Left ventricle myocardium superior (tissue), 1 donor: ENCODE measurements around the gene SHB. TPM values are rescaled to one million over a fixed set of nuclear protein-coding genes. Genes with fewer than 3 reads are reported as not detected.
A peak's percentile ranks its signal among the peaks of the same experiment; 100 is the strongest.

Experiments used
- ATAC-seq: fragments of 200-7000 bp; cut with Tn5 transposase; one replicate; pipeline ENCODE4 v1.9.1; 2020; ENCODE audit warnings: mild to moderate bottlenecking, moderate library complexity
- DNase-seq: peaks from one replicate; pipeline ENCODE4 v3.0.0-alpha.2; 2020
- intact Hi-C: fragments of 100-400 bp; cut with micrococcal nuclease; formaldehyde crosslinking; loops from one replicate; pipeline ENCODE4 v1.11.0; 2022
- total RNA-seq: library from RNA; stranded (reverse); fragmentation: NEBNext Ultra II Directional; extraction: Animal tissue kit (Norgen Biotek cat#: 25700); gene quantifications from one replicate; pipeline ENCODE4 v1.2.1, GENCODE V29; 2021
- donor health status: DM: no; HTN: yes; CAD: no; lungs with severe emphysema.

Gene SHB
- total RNA-seq, 1 donor from 2014 or later: 15.9 TPM

- ATAC-seq (no peak), DNase-seq (no peak)
- intact Hi-C loops: loop anchor here (10.0 kb wide), 1 partner anchor 141 kb away; the partner anchor contains the start of gene SHB
These were observed 145.1 kb downstream of the SHB start for GRCh38 chr9:37923796-37924427.

- ATAC-seq (no peak), DNase-seq (no peak)
- intact Hi-C loops: loop anchor here (10.0 kb wide), 1 partner anchor 142 kb away; the partner anchor contains the start of gene SHB
These were observed 145.8 kb downstream of the SHB start for GRCh38 chr9:37923118-37923795.

GRCh38 chr9:37922363-37923117 is 146.5 kb downstream of the SHB start:
- DNase-seq: peak; percentile 78
- peak; percentile 94 for ATAC-seq
- intact Hi-C loops: loop anchor here (10.0 kb wide), 1 partner anchor 142 kb away; the partner anchor contains the start of gene SHB

GRCh38 chr9:37921546-37922300 is 147.3 kb downstream of the SHB start:
- no peak for DNase-seq
- peak; percentile 2 for ATAC-seq
- intact Hi-C loops: loop anchor here (10.0 kb wide), 1 partner anchor 143 kb away; the partner anchor contains the start of gene SHB

- intact Hi-C loops: loop anchor here (10.0 kb wide), 1 partner anchor 144 kb away; the partner anchor contains the start of gene SHB
These were observed 147.9 kb downstream of the SHB start for GRCh38 chr9:37921168-37921510.

GRCh38 chr9:37920471-37921167 is 148.4 kb downstream of the SHB start:
- no peak for DNase-seq
- intact Hi-C loops: loop anchor here (10.0 kb wide), 1 partner anchor 144 kb away; the partner anchor contains the start of gene SHB
- ATAC-seq: no peak

More at GRCh38 chr9:37921168-37921510, 147.9 kb downstream of the SHB start:
- no peak for DNase-seq
- ATAC-seq: no peak

GRCh38 chr9:37919956-37920335 is 149.1 kb downstream of the SHB start:
- intact Hi-C loops: loop anchor here (5.0 to 10.0 kb wide), 3 partner anchors 55 to 242 kb away; partner anchors contain the start of gene SHB
- ATAC-seq (no peak), DNase-seq (no peak)

- DNase-seq: no peak
- no peak for ATAC-seq
- intact Hi-C loops: loop anchor here (5.0 to 10.0 kb wide), 2 partner anchors 55 to 243 kb away; no protein-coding TSS in a partner anchor
These were observed 149.6 kb downstream of the SHB start for GRCh38 chr9:37919246-37919955.

GRCh38 chr9:37918665-37919170 is 150.3 kb downstream of the SHB start:
- ATAC-seq (no peak), DNase-seq (no peak)
- intact Hi-C loops: loop anchor here (5.0 to 10.0 kb wide), 2 partner anchors 56 to 244 kb away; no protein-coding TSS in a partner anchor

GRCh38 chr9:37917801-37918664 is 151.0 kb downstream of the SHB start:
- DNase-seq: no peak
- ATAC-seq: no peak
- intact Hi-C loops: loop anchor here (5.0 to 10.0 kb wide), 2 partner anchors 57 to 244 kb away; no protein-coding TSS in a partner anchor

GRCh38 chr9:37917313-37917731 is 151.7 kb downstream of the SHB start:
- ATAC-seq (no peak), DNase-seq (no peak)
- intact Hi-C loops: loop anchor here (5.0 to 10.0 kb wide), 2 partner anchors 57 to 245 kb away; no protein-coding TSS in a partner anchor

GRCh38 chr9:37916471-37917312 is 152.3 kb downstream of the SHB start:
- intact Hi-C loops: loop anchor here (5.0 to 10.0 kb wide), 2 partner anchors 58 to 246 kb away; no protein-coding TSS in a partner anchor
- ATAC-seq: peak; percentile 6
- DNase-seq: no peak

- no peak for ATAC-seq
- DNase-seq: no peak
- intact Hi-C loops: loop anchor here (5.0 to 10.0 kb wide), 2 partner anchors 59 to 246 kb away; no protein-coding TSS in a partner anchor
These were observed 153.0 kb downstream of the SHB start for GRCh38 chr9:37915911-37916470.

- no peak for DNase-seq
- no peak for ATAC-seq
- intact Hi-C loops: loop anchor here (5.0 to 10.0 kb wide), 2 partner anchors 60 to 247 kb away; no protein-coding TSS in a partner anchor
These were observed 154.2 kb downstream of the SHB start for GRCh38 chr9:37914701-37915358.
